Renal cortex interstitium (tissue), 11 donors: ENCODE results near the gene CRTAC1. TPM values are rescaled to one million over a fixed set of nuclear protein-coding genes. Genes with fewer than 3 reads are reported as not detected.
"Not testable (repeated sequence)": the region's sequence is repeated elsewhere in the genome, so short reads cannot be mapped to it uniquely, and the experiment has no call there.

Experiments used
- DNase-seq, 11 donors: peaks; one replicate each; pipeline ENCODE4 v3.0.0-alpha.2; 2013; ENCODE audit warnings: low read depth in 9 of 11, low spot score in 4 of 11; ENCODE audit errors: extremely low read depth in 1 of 11
- polyA plus RNA-seq, 3 donors: library from polyadenylated mRNA; unstranded; fragments of 120-200 nt; gene quantifications; one replicate each; pipeline ENCODE4 v1.2.1, GENCODE V29; 2013; ENCODE audit not compliant: insufficient read length in 3 of 3

The CRTAC1 gene
- polyA plus RNA-seq, 3 donors = 15.1 to 31.6 (median 22.0) TPM

- not testable (repeated sequence) for DNase-seq
These were observed 189.3 kb downstream of the CRTAC1 start for GRCh38 chr10:97841166-97841565.

- no peak for DNase-seq
These were observed 192.3 kb downstream of the CRTAC1 start for GRCh38 chr10:97838091-97838490.

GRCh38 chr10:97836446-97836845, 194.0 kb downstream of the CRTAC1 start:
- DNase-seq = no peak

- DNase-seq = no peak
These were observed 199.2 kb downstream of the CRTAC1 start for GRCh38 chr10:97831259-97831658.

- no peak for DNase-seq
These were observed 200.4 kb downstream of the CRTAC1 start for GRCh38 chr10:97830064-97830463.

GRCh38 chr10:97828721-97829120, 201.7 kb downstream of the CRTAC1 start:
- DNase-seq = no peak

GRCh38 chr10:97827702-97828291, 202.6 kb downstream of the CRTAC1 start:
- no peak for DNase-seq

GRCh38 chr10:97826892-97827291, 203.5 kb downstream of the CRTAC1 start:
- DNase-seq = no peak

GRCh38 chr10:97825020-97825760, 205.2 kb downstream of the CRTAC1 start:
- DNase-seq = no peak

GRCh38 chr10:97823734-97824133, 206.7 kb downstream of the CRTAC1 start:
- DNase-seq = no peak

GRCh38 chr10:97822261-97822687, 208.1 kb downstream of the CRTAC1 start:
- DNase-seq = no peak

- DNase-seq = no peak
These were observed 208.9 kb downstream of the CRTAC1 start for GRCh38 chr10:97821308-97822038.

GRCh38 chr10:97820096-97820704, 210.2 kb downstream of the CRTAC1 start:
- DNase-seq = no peak

GRCh38 chr10:97818572-97818971, 211.8 kb downstream of the CRTAC1 start:
- DNase-seq = no peak

- no peak for DNase-seq
These were observed 213.8 kb downstream of the CRTAC1 start for GRCh38 chr10:97816609-97817008.

Other genes starting within 250 kb of the CRTAC1 start
- under 1 TPM; 0.31 to 0.43 (median 0.41) TPM for gene GOLGA7B, start 180.8 kb downstream of the CRTAC1 start, polyA plus RNA-seq
- gene R3HCC1L, start 104.0 kb upstream of the CRTAC1 start, polyA plus RNA-seq = 10 to 100 TPM; 20.2 to 20.6 (median 20.4) TPM
- gene LOXL4, start 237.6 kb upstream of the CRTAC1 start, polyA plus RNA-seq = 1 to 10 TPM; 3.3 to 4.3 (median 4.0) TPM